Activated CD4-positive, CD25-positive, alpha-beta regulatory T cell (primary cell): Measurements from ENCODE around the gene ATP6V0C.

Experiments
- DNase-seq, 4 experiments: peaks; one replicate each; lab custom pipeline; 2025; lab: John Stamatoyannopoulos, UW

ATP6V0C gene

GRCh38 chr16:2508722-2509400 lies 4.9 kb upstream of the ATP6V0C start:
- no peak for DNase-seq

- DNase-seq: no peak
These were observed 2.5 kb upstream of the ATP6V0C start for GRCh38 chr16:2511128-2511800.

- DNase-seq: no peak
These were observed 1.6 kb upstream of the ATP6V0C start for GRCh38 chr16:2511996-2512734.

GRCh38 chr16:2512735-2513404 lies 882 bp upstream of the ATP6V0C start:
- no peak for DNase-seq

- no peak for DNase-seq
These were observed 804 bp downstream of the ATP6V0C start for GRCh38 chr16:2514333-2515179.

GRCh38 chr16:2515180-2515851 lies 1.6 kb downstream of the ATP6V0C start:
- DNase-seq: no peak

- no peak for DNase-seq
These were observed 2.9 kb downstream of the ATP6V0C start for GRCh38 chr16:2516391-2517240.

- DNase-seq: no peak
These were observed 4.3 kb downstream of the ATP6V0C start for GRCh38 chr16:2517954-2518605.

GRCh38 chr16:2518823-2519710 lies 5.3 kb downstream of the ATP6V0C start:
- DNase-seq: no peak

GRCh38 chr16:2519711-2520080 lies 5.9 kb downstream of the ATP6V0C start:
- no peak for DNase-seq

GRCh38 chr16:2520097-2520783 lies 6.5 kb downstream of the ATP6V0C start, which contains the start of gene AMDHD2:
Gene AMDHD2, plus strand, starts transcription at chr16:2520371. Its CDS starts 88 bp downstream, at chr16:2520459.
- peak; percentile 75 to 87 (median 82) for DNase-seq

- DNase-seq: peak in 2 of 4 experiments; percentile 56 to 57
These were observed 7.2 kb downstream of the ATP6V0C start for GRCh38 chr16:2520784-2521531.

GRCh38 chr16:2523801-2524231 lies 10.1 kb downstream of the ATP6V0C start:
- no peak for DNase-seq

GRCh38 chr16:2524339-2524938 lies 10.7 kb downstream of the ATP6V0C start:
- DNase-seq: no peak

- DNase-seq: no peak
These were observed 12.4 kb downstream of the ATP6V0C start for GRCh38 chr16:2526135-2526534.

GRCh38 chr16:2527071-2527783 lies 13.5 kb downstream of the ATP6V0C start:
- DNase-seq: no peak
